GM18867 (cell line): Measurements from ENCODE around the gene NPAS2.

Source experiments
- ATAC-seq: cut with Tn5 transposase; IDR thresholded peaks from one replicate; pipeline ENCODE4 v1.9.1; 2021; ENCODE audit warnings: mild to moderate bottlenecking, moderate library complexity; ENCODE audit not compliant: unreplicated experiment

The NPAS2 gene

DNA sequence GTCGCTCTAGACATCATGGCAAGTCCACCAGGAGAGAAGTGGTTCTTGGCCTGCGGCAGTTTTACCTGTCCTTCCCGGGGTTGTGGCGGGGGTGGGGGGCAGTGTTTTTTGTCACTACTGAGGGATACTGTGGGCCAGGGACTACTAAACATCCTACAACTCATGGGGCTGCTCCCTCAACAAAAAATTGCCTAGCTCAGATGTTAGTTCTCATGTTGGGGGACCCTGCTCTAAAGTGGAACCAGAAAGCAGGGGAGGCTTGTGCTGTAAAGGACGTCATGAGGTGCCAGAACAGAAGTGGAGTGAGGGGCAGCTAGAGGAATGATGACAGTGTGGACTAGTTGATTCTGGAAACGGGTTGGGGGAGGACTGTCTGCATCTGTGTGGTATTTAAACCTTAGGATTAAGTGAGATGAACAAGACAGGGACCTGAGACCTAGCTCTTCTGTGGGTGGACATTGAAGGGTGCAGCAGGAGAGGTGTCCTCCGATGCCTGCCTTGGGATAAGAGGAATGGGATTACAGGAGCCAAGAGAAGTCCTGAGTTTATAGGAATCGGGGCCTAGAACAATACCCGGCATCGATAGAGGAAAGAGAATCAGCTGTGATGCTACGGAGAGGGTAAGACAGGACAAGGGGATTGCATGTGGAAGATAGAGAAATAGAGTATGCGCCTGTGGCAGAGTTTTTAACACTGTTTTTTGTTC is 184.8 kb downstream of the NPAS2 start:
- no peak for ATAC-seq

DNA sequence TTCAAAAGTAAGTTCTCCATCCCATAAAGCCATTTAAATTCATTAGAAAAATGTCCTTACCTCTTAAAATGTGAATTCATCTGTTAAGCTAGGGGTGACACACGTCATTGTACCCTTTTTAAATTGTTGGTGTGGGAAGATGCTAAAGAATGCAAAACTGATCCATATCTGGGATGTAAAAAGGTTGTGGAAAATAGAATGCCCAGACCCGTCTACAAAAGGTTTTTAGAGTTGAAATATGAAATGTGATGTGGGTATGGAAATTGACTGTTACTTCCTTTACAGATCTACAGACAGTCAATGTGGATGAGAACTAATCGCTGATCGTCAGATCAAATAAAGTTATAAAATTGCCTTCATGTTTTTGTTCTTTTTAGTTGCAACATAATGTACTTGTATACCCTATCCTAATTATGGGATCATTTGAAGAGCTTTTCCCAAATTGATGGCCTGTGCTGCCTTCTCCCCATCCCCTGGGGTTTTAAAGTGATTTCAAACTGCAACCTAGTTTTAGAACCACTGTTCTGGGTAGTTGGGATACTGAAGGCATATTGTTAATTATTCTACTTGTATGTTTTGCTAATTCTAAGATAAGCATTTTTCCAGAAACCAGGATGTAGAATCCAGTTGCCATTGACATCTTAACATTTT is 186.3 kb downstream of the NPAS2 start:
- ATAC-seq = no peak

DNA sequence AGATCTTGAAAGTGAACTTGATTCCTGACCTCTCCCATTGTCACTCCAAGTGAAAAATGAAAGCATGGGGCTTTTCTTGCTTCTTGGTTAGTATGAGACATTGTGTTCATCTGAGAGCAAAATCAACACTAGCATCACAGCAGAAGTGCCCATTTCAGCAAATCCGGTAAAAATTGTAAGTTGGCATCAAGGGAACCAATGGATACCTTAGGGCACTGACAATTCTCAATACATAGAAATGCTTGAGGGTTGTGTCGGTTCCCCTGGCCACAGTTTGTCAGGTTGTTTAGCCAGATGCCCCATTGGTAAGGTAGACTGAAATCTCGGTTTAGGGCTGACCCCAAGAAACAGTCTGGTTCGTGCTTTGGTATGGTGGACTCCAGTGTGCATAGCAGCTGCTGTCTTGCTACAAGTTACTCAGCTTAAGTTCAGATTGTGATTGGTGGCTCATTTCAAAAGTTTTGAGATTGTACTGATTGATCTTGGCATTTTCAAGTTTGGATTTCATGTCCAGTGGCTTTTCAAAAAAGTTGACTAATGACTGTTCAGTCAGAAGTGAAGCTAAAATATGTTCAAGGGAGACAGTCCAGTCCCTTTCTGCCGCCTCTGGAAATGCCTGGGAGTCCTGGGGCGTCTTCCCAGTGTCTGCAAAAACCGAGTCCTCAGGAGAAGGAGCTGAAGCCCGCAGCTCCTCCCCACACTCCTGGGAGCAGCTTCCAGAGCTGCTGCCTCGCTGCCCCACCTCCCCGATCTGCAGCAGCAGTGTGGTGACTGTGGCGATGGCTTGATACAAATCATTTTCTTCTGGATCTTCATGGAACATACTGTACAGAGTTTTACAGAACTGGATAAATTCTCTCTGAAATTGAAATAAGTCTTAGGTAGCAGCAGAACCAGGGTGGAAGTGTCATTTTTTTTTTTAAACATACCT is 187.7 kb downstream of the NPAS2 start:
- ATAC-seq = no peak

DNA sequence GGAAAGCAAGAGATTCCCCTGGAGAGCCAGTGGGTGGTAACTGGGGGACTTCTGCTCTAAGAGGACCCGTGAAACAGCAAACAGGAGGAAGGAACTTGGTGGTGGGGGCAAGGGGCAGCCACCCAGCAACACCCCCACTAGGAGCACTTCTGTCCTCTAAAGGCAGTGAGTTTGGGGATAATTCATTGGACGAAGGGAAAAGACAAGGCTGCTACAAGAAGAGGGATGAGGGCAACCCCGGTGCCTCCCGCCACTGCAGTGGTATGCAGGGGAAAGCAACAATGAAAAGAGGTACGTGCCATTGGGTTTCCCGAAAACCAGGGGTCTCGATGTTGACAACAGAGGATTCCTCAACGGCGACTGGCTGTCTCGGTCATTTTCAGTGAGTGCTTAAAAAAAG is 191.2 kb downstream of the NPAS2 start:
- no peak for ATAC-seq

DNA sequence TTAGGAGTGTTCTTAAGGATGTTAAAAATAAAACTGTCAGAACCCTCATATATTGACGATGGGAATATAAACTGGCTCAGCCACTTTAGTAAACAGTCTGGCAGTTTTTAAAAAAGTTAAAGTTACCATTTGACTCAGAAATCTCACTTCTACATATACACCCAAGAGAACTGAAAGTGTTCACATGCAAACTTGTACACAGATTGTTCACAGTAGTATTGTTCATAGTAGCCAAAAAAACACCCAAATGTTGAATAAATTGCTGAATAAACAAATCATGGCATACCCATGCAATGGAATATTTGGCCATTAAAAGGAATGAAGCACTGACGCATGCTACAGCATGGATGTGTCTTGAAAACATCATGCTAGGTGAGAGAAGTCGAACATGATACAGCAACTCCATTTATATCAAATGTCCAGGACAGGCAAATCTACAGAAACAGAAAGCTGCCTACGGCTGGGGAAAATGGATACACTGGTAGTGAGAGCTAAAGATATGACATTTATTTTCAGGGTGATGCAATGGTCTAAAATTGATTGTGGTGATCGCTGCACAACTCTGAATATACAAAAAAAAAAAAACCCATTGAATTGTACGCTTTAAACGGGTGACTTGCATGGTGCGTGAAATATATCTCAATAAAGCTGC is 192.2 kb downstream of the NPAS2 start:
- ATAC-seq = peak; percentile 95

DNA sequence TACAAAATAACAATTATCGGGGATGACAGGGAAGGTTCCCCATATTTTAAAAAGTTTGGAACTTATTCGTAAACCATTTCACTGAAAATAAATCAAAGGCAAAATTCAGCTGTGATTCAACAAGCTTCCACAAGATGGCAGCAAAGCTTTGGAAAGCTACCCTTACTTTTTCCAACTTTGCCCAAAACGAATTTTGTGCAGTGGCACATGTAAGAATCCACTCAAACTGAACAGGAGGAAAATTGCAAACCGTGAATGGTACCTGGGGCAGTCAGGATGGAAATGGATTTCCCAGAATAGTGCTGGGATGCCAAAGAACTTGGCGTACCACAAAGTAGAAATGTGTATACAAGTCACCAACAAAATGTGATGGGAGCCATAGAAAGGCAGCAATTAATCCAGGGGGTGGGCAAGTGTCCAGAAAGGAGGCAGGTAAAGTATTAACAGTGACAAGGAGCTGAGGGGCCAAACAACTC is 192.8 kb downstream of the NPAS2 start:
- ATAC-seq = no peak

DNA sequence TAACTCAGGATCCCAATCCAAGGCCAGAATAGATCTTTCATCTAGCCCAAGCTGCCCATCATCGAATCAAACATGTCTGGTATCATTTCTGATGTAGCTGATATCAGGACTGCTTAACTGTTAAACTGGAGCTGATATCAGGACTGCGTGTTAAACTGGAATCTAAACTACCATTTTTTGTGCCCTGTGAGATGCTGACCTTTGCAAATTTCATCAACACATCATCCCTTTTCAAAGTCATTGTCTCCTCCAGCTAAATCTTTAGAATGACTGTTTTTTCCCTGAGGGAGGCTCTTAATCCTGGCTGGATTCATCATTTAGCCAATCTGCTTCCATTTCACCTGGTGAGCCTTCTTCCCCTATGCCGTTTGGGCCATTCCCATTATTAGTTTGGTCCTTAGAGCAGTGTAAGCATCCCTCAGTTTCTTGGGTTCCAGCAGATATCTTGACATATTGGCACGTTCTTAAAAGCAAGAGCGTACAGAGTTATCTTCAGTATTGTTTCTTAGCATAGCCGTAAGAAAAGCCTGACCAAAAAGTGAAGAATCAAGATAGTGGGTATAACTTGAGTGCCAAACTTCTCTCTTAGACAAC is 194.4 kb downstream of the NPAS2 start:
- no peak for ATAC-seq

DNA sequence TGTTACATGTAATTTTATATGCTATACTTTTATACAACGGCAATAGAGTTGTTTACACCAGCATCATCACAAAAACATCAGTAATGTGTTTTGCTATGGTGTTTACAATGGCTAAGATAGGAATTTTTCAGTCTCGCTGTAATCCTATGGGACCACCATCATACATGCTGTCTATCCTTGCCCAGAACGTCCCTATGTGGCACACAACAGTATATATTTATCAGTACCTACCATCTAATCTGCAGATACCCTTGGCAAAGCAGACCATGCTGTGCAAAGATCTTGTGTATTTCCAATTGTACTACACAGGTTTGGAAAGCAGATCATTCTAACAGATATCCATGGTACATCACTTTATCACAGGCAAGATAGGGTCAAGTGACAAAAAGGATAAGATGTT is 197.4 kb downstream of the NPAS2 start:
- ATAC-seq = no peak

DNA sequence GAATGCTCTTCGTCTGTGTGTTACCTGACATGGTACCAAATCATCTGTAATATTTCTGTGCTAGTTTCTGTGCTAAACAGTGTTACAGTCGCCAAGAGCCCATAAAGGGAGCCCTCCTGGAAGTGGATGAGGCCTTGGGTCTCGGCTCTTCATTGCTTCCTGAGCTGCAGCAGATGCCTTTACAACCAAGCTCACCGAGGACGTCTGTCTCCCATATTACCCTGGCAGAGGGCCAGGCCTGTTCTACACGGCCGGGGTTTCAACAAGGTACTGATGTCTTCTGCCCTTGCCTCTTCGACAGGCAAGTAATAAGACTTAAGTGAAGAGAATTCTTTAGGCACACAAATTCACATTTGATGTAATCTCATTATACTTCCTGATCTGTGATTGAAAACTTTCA is 199.0 kb downstream of the NPAS2 start:
- no peak for ATAC-seq

DNA sequence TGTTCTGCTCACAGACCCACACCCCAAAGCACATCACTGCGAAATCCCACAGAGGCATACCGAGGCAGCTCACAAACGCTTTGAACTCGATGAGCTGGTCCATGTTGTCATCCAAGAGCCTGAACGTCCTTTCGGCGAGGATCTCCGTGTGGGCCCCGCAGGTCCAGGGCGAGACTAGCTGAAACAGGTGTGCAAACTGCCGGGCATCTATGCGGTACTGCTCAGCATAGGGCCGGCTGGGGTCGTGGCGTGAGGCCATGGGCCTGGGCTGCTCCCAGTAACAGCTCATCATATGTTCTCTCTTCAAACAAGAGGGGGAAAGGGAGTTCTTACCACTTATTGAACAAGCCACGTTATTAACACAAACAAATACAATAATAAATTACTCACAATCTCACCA is 202.3 kb downstream of the NPAS2 start:
- ATAC-seq = no peak

DNA sequence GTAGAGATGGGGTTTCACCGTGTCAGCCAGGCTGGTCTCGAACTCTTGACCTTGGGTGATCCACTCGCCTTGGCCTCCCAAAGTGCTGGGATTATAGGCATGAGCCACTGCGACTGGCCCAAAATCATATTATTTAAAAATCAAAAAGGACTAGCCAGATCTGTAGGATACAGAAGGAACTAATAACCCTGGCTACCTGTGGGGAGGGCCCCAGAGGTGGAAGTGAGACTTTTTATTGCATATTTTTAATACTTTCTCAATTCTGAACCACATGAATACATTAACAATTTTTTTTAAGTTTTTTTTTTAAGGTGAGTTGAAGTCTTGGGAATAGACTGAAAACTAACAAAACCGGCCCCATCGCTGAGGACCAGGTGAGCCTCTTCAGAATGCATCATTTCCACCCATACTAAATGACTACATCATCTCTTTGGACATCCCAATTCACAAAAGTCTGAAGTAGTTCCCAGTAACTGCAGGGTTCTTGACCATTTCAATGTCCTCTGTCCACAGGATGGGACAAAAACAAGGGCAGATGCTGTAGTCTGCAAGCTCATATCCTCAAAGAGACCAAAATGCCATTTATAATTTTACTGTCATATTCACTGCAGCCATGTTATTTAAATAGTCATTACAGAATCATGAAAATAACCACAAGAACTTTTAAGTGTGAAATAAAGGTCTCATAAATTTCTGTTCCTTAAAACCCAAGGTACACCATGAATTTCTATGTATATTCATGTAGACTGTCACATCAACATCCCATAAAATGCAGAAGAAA is 203.6 kb downstream of the NPAS2 start:
- ATAC-seq = no peak

DNA sequence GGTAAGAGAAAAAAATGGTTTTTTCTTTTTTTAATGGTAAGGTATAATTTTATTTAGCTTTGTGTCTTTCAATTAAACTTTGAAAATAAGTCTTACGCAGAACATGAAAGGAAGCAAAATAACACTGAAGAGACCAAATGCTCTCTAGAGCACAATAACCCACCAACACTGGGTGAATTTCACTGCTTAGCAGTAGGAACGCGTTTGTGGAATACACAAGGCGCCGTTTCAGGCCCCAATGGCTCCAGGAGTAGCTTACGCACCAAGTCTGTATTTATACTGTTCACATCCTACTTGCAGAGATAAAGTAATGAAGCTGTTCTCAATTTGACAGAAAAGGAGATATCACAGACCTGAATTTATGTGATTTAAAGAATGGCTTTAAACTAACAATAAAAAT is 205.6 kb downstream of the NPAS2 start:
- no peak for ATAC-seq

DNA sequence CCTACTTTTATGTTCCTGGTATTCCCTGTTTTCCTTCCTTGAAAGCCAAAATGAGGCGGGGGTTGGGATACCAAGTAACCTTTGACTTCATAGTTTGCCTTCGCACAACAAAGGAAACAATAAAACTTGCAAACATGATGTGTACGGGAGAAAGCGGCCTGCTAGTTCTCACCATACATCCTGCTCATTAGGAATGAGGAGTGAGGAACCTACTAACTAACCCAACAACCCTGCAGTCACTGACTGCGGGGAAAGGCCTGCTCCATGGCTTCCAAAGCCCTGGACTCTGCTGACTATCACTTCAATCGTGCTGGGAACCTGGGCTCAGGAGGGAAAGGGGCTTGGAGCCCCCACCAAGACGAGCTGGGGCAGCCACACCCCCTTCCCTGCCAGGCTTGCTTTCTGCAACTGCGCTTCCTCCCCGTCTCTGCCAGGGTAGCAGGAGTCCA is 206.3 kb downstream of the NPAS2 start:
- ATAC-seq = no peak

DNA sequence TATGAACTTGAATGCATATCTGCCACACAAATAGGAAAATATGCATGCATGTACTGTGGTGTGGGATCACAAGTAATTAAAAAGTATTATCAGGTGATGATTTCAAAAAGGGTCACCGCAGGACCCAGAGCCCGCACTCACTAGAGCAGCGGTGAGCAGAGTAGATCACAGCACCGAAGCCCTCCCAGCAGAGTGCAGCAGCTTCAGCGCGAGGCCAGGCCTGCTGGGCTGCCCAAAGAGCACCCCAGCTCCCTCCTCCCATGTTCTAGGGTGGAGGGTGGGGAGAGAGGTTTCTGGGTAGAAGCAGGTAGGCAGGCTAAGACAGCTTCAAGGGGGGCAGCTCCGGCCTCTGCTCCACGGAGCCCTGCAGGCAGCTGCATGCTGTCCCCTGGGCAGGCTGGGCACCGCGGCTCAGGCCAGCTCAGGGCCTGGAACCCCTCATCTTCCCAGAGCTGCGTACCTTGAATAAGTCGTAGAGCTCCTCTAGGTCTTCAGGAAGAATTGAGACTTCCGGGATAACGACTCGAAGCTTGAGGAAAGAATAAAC is 207.1 kb downstream of the NPAS2 start:
- ATAC-seq = no peak

DNA sequence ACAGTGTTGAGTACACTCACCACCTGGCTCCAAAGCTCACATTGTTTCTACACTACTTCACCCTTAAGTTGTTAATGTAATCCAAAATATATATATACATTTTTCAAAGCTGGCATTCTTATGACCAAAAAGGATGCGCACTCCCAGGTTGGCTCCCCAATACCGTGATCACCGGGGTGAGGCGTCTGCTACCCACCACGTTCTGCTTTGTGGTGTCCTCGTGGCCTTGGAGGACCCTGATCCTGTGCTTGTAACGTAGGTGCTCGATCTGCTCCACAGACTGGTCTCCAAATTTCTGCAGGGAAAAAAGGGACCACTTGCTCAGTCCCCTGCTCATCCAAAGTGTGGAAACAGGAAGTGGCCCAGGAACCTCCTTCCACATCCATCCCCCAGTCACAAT is 207.9 kb downstream of the NPAS2 start:
- no peak for ATAC-seq

DNA sequence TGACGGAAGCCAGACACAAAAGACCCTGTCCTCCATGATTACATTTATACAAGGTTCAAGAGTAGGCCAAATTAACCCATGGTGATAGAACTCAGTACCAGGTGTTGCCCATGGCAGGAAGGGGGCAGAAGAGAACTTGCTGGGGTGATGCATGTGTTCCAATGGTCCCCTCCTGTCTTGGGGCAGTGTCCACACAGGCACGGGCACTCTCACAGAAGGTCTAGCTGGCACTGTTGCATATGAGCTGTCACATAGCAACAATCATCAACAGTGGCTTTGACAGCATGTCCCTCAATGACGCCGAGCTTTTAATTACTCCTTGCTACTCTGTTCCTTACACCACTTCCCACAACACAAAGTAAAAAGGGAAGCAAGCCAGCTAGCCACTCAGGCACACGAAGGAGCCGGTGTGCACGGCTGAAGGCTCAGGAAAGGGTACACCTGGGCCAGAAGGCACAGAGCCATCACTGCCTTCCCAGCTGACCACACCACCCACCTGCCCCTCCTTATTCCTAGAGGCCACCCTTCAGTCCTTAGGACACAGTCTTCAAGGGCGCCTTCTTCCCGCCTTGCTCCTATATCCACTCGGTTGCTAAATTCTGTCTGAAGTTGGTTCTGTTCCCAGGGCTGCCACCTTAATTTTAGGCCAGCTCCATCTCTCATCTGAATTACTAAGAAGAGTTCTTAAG is 211.1 kb downstream of the NPAS2 start:
- ATAC-seq = no peak

DNA sequence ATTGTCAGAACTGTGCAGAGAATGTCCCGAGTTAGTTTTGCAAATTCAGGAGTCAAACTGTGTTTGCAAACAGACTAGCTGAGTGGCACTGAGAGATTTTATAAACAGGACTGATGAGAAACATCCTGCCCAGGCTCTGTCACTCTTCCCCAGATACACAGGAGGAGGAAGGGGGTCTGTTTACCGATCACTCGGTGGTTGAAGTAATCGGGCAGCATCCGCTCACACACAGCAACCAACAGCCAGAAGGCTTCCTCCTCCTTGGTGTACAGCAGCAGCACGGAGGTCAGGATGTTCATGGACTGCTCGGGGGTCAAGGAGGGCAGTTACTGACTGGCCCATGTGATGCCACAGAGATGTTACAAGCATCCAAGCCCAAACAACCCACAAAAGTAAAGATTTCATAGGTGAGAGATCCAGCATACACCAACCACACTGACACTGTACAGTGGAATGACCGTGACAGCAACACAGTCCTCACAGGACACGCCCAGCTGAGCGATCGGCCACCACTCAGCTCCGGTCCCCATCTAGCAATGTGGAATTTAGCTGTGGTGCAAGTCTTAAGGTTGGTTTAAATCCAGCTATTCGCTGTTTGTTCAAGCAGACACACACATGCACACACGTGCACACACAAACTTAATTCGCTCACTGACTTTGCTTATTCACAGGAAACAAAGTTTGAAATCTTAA is 212.3 kb downstream of the NPAS2 start:
- no peak for ATAC-seq

DNA sequence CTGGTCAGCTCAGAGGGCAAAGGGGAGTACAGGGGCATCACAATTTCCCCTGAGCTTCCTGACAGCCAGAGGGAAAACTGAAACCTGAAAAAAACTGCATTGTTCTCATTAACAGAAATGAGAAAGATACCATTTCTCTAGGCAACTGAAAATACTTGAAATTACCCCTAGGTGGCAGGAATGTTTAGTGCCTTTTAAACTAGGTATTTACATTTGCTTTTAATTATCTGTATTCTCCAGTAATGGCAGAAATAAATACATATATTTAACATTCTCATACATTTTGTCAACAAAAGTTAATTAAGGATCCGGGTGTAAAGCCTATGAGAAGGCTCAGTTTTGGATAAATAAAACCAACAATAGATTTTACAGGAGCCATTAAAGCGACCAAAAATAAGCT is 216.6 kb downstream of the NPAS2 start:
- no peak for ATAC-seq
